ENCODE measurements around the gene FARP2.

DNA sequence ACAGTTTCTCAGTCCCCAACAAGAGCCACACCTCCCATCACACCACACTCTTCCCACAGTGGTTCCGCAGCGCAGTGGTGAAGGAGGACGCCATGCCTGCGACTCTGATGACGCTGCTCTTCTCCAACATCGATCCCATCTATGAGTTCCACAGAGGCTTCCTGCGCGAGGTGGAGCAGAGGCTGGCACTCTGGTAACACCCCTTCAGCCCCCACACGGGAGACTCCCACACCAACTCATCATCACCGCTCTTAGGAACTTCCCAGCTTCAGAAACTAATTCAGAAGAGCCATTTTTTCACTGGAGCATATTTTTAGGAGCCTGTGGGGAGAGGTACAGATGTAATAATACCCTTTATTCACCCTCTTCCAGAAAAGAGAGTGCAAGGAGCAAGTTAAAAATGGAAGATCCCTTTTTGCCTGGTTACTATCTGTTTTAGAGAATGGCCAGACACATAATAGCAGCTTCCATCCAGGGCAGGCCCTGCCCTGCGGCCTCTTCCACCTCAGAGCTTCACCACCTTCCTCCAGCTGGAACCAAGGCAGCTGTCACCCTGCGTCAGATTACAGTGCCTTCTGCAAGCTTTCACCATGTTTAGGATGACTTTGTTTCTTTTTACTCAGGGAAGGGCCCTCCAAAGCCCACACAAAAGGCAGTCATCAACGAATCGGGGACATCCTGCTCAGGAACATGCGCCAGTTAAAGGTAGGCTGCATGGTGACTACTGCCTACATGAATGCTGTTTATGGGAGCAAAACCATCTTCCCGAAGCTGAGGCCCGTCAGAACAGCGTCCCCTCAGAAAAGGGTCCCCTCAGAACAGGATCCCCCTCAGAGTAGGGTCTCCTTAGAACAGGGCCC lies 107.4 kb downstream of the FARP2 start:
- TF ChIP-seq, protein P1, sequence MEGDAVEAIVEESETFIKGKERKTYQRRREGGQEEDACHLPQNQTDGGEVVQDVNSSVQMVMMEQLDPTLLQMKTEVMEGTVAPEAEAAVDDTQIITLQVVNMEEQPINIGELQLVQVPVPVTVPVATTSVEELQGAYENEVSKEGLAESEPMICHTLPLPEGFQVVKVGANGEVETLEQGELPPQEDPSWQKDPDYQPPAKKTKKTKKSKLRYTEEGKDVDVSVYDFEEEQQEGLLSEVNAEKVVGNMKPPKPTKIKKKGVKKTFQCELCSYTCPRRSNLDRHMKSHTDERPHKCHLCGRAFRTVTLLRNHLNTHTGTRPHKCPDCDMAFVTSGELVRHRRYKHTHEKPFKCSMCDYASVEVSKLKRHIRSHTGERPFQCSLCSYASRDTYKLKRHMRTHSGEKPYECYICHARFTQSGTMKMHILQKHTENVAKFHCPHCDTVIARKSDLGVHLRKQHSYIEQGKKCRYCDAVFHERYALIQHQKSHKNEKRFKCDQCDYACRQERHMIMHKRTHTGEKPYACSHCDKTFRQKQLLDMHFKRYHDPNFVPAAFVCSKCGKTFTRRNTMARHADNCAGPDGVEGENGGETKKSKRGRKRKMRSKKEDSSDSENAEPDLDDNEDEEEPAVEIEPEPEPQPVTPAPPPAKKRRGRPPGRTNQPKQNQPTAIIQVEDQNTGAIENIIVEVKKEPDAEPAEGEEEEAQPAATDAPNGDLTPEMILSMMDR (IDR thresholded peaks at IDR 0.05 in 2 of 3, conservative IDR thresholded peaks at IDR 0.05 in 1 of 3; ENCODE audit: control insufficient read depth in 2 of 3, extremely low read depth in 1 of 3, insufficient read depth in 1 of 3, low read depth in 3 of 3, low read length in 3 of 3): no peak
- TF ChIP-seq PAX5 (IDR thresholded peaks at IDR 0.05; ENCODE audit: borderline replicate concordance, low read depth, low read length) (no peak), CBFB (IDR thresholded peaks at IDR 0.05; ENCODE audit: low read depth) (no peak), HDAC2 (IDR thresholded peaks at IDR 0.05) (no peak), POLR2AphosphoS2 (IDR thresholded peaks at IDR 0.05; ENCODE audit: low read depth, low read length) (no peak), SMAD1 (IDR thresholded peaks at IDR 0.05; ENCODE audit: low read depth, partially characterized antibody) (no peak)

All from GM12878 (cell line).